GM23338 (cell line): Measurements from ENCODE around the gene ODAD2. TPM values are rescaled to one million over a fixed set of nuclear protein-coding genes. Genes with fewer than 3 reads are reported as not detected.

ENCODE experiments used
- ATAC-seq: fragments of 200-7000 bp; cut with Tn5 transposase; 3 replicates; pipeline ENCODE4 v1.9.1; 2020
- DNase-seq: peaks from one replicate; pipeline ENCODE4 v3.0.0-alpha.2; 2015; ENCODE audit warnings: low spot score
- H2AFZ ChIP-seq: fragments of 200-600 bp; sonication (generic); 2 replicates; pipeline ENCODE4 v1.8.0; 2016; ENCODE audit warnings: antibody characterized with exemption, mild to moderate bottlenecking, moderate library complexity
- H3F3A ChIP-seq: fragments of 200-600 bp; sonication (generic); replicated peaks from 2 replicates; pipeline ENCODE4 v1.8.0; 2017; ENCODE audit warnings: antibody characterized with exemption, mixed run types, low read depth
- H3K27ac ChIP-seq: fragments of 200-600 bp; sonication (generic); 2 replicates; pipeline ENCODE4 v1.6.1; 2016; ENCODE audit warnings: low read depth
- H3K27me3 ChIP-seq: fragments of 200-600 bp; sonication (generic); 2 replicates; pipeline ENCODE4 v1.8.0; 2016; ENCODE audit warnings: mild to moderate bottlenecking, mixed run types, moderate library complexity; ENCODE audit not compliant: insufficient read depth
- H3K36me3 ChIP-seq: fragments of 200-600 bp; sonication (generic); 2 replicates; pipeline ENCODE4 v1.8.0; 2016; ENCODE audit warnings: mild to moderate bottlenecking; ENCODE audit not compliant: insufficient read depth
- H3K4me1 ChIP-seq: fragments of 200-600 bp; sonication (generic); 2 replicates; pipeline ENCODE4 v1.8.0; 2016; ENCODE audit warnings: mild to moderate bottlenecking, moderate library complexity; ENCODE audit not compliant: insufficient read depth
- H3K4me2 ChIP-seq: fragments of 200-600 bp; sonication (generic); 2 replicates; pipeline ENCODE4 v1.7.1; 2017; ENCODE audit warnings: mixed run types
- H3K4me3 ChIP-seq: fragments of 200-600 bp; sonication (generic); 2 replicates; pipeline ENCODE4 v1.6.1; 2016; ENCODE audit warnings: mixed run types
- H3K79me2 ChIP-seq: fragments of 200-600 bp; sonication (generic); replicated peaks from 2 replicates; pipeline ENCODE4 v1.8.0; 2017; ENCODE audit warnings: mild to moderate bottlenecking; ENCODE audit not compliant: insufficient read depth
- H3K9me2 ChIP-seq: fragments of 200-600 bp; sonication (generic); 2 replicates; pipeline ENCODE4 v1.8.0; 2017; ENCODE audit not compliant: insufficient read depth
- H4K20me1 ChIP-seq: fragments of 200-600 bp; sonication (generic); replicated peaks from 2 replicates; pipeline ENCODE4 v1.8.0; 2017; ENCODE audit warnings: mild to moderate bottlenecking; ENCODE audit not compliant: insufficient read depth
- H3K27ac Mint-ChIP-seq: 2 replicates; pipeline ENCODE4 v1.8.0; 2020; ENCODE audit warnings: inconsistent platforms, mild to moderate bottlenecking, moderate library complexity, mixed read lengths
- H3K27me3 Mint-ChIP-seq: 3 replicates; pipeline ENCODE4 v1.8.0; 2022; ENCODE audit warnings: low read depth, mild to moderate bottlenecking, moderate library complexity, mixed read lengths, inconsistent platforms; ENCODE audit not compliant: insufficient read depth, poor library complexity
- H3K36me3 Mint-ChIP-seq: 3 replicates; pipeline ENCODE4 v1.8.0; 2021; ENCODE audit warnings: low read depth, mild to moderate bottlenecking, inconsistent platforms, moderate library complexity, mixed read lengths
- H3K4me1 Mint-ChIP-seq: 3 replicates; pipeline ENCODE4 v1.8.0; 2020; ENCODE audit warnings: mild to moderate bottlenecking, inconsistent platforms, mixed read lengths
- H3K4me3 Mint-ChIP-seq: 3 replicates; pipeline ENCODE4 v1.8.0; 2021; ENCODE audit warnings: moderate library complexity, mild to moderate bottlenecking, inconsistent platforms, mixed read lengths
- H3K9me3 Mint-ChIP-seq: 3 replicates; pipeline ENCODE4 v1.8.0; 2020; ENCODE audit warnings: moderate library complexity, mild to moderate bottlenecking, inconsistent platforms, mixed read lengths
- CTCF ChIP-seq, 2 experiments: fragments of 200-600 bp in 1 of 2; sonication (generic) in 1 of 2; conservative IDR thresholded peaks; 2 replicates each; pipeline versions ENCODE4 v1.5.1 to v1.6.1; 2016 to 2017; ENCODE audit warnings: antibody characterized with exemption in 2 of 2, low read depth in 2 of 2, mild to moderate bottlenecking in 2 of 2, moderate library complexity in 1 of 2
- EZH2 ChIP-seq: fragments of 200-600 bp; sonication (generic); IDR thresholded peaks from one replicate; pipeline ENCODE4 v1.8.0; 2017; ENCODE audit warnings: antibody characterized with exemption, mild to moderate bottlenecking, low read depth; ENCODE audit not compliant: unreplicated experiment
- EZH2phosphoT487 ChIP-seq: fragments of 200-600 bp; sonication (generic); IDR thresholded peaks from one replicate; pipeline ENCODE4 v1.8.1; 2018; ENCODE audit warnings: antibody characterized with exemption; ENCODE audit not compliant: unreplicated experiment
- NANOG ChIP-seq: IDR thresholded peaks from 2 replicates; pipeline ENCODE4 v1.6.1; 2016; ENCODE audit warnings: antibody characterized with exemption, borderline replicate concordance
- POLR2AphosphoS5 ChIP-seq: IDR thresholded peaks from 2 replicates; pipeline ENCODE4 v1.6.1; 2016; ENCODE audit warnings: antibody characterized with exemption, low read depth
- ZNF114 ChIP-seq: fragments of 250-450 bp; sonication (Bioruptor Pico); IDR thresholded peaks from 2 replicates; pipeline ENCODE4 v1.5.0; 2020; ENCODE audit warnings: mild to moderate bottlenecking, moderate library complexity
- ZNF331 ChIP-seq: fragments of 250-450 bp; sonication (Bioruptor Pico); IDR thresholded peaks from 2 replicates; pipeline ENCODE4 v1.5.0; 2020; ENCODE audit warnings: low read depth, mild to moderate bottlenecking, moderate library complexity
- ZNF462 ChIP-seq: fragments of 250-450 bp; sonication (Bioruptor Pico); IDR thresholded peaks from 2 replicates; pipeline ENCODE4 v1.5.0; 2020; ENCODE audit warnings: mild to moderate bottlenecking, moderate library complexity
- polyA plus RNA-seq: library from polyadenylated mRNA; unstranded; fragments of >200 nt; fragmentation: Nextera tagmentation; extraction: Ambion mirVana; gene quantifications from 2 replicates; pipeline ENCODE4 v1.2.1, GENCODE V29; 2016
- total RNA-seq: library from RNA; depleted of rRNA; stranded (reverse); fragments of >200 nt; shearing (Covaris generic); gene quantifications from 2 replicates; pipeline ENCODE4 v1.2.3, GENCODE V29; 2014

ODAD2 gene
- total and polyA plus RNA-seq, 2 experiments from 2014 or later: 2.1 to 3.4 TPM

- no peak for TF ChIP-seq CTCF (conservative IDR thresholded peaks at IDR 0.05; ENCODE audit: low read depth in 2 of 2)
- no peak for TF ChIP-seq EZH2phosphoT487
- TF ChIP-seq ZNF331: no peak
- TF ChIP-seq EZH2: no peak
- TF ChIP-seq POLR2AphosphoS5: no peak
- TF ChIP-seq ZNF462 (CRISPR knock-in tag): no peak
Observed at GRCh38 chr10:27801171-27801785, 197.6 kb downstream of the ODAD2 start (continued).

GRCh38 chr10:27799046-27799445 is 199.8 kb downstream of the ODAD2 start:
- H3K27me3 Mint-ChIP-seq: no peaks in the 10 kb centered on the region
- TF ChIP-seq ZNF114 (CRISPR knock-in tag) (no peak), NANOG (no peak)
- Histone ChIP-seq H3K9me2 (peaks cover 5% of the 10 kb centered on the region; the same call in 1 of the 2 replicates), H4K20me1 (no peaks in the 10 kb centered on the region), H3K4me1 (no peaks in the 10 kb centered on the region), H3K27me3 (no peaks in the 10 kb centered on the region), H3F3A (no peaks in the 10 kb centered on the region), H3K79me2 (no peaks in the 10 kb centered on the region), H3K27ac (no peak overlapping the region), H3K4me3 (no peak overlapping the region), H2AFZ (peak overlapping the region; percentile 70), H3K36me3 (no peaks in the 10 kb centered on the region), H3K4me2 (no peak overlapping the region)
- H3K27ac Mint-ChIP-seq: no peak overlapping the region
- DNase-seq (no peak), ATAC-seq (no peak)
- peaks cover 6% of the 10 kb centered on the region; the same call in 2 of the 3 replicates for H3K4me1 Mint-ChIP-seq
- H3K36me3 Mint-ChIP-seq: no peaks in the 10 kb centered on the region
- H3K9me3 Mint-ChIP-seq: no peaks in the 10 kb centered on the region
- no peak overlapping the region for H3K4me3 Mint-ChIP-seq
